ENCODE data around the gene FGD4.
"Not testable (repeated sequence)": the region's sequence is repeated elsewhere in the genome, so short reads cannot be mapped to it uniquely, and the experiment has no call there.

FGD4 gene

GRCh38 chr12:32522331-32523221 lies 123.2 kb downstream of the FGD4 start:
- no peak for DNase-seq (ENCODE audit: low read depth in 2 of 2)

DNA sequence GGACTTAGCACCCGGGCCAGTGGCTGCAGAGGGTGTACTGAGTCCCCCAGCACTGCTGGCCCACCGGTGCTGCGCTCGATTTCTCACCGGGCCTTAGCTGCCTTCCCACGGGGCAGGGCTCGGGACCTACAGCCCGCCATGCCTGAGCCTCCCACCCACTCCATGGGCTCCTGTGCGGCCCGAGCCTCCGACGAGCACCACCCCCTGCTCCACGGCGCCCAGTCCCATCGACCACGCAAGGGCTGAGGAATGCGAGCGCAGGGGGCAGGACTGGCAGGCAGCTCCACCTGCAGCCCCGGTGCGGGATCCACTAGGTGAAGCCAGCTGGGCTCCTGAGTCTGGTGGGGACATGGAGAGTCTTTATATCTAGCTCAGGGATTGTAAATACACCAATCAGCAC lies 126.4 kb downstream of the FGD4 start:
- DNase-seq (ENCODE audit: low read depth in 2 of 2), result not testable (repeated sequence)

DNA sequence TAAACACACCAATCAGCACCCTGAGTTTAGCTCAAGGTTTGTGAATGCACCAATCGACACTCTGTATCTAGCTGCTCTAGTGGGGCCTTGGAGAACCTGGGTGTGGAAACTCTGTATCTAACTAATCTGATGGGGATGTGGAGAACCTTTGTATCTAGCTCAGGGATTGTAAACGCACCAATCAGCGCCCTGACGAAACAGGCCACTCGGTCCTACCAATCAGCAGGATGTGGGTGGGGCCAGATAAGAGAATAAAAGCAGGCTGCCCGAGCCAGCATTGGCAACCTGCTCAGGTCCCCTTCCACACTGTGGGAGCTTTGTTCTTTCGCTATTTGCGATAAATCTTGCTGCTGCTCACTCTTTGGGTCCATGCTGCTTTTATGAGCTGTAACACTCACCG lies 127.0 kb downstream of the FGD4 start:
- DNase-seq (ENCODE audit: low read depth in 2 of 2), result not testable (repeated sequence)

GRCh38 chr12:32532422-32532821 lies 133.1 kb downstream of the FGD4 start:
- DNase-seq (ENCODE audit: low read depth in 2 of 2), result no peak

GRCh38 chr12:32532951-32533350 lies 133.6 kb downstream of the FGD4 start:
- no peak for DNase-seq (ENCODE audit: low read depth in 2 of 2)

DNA sequence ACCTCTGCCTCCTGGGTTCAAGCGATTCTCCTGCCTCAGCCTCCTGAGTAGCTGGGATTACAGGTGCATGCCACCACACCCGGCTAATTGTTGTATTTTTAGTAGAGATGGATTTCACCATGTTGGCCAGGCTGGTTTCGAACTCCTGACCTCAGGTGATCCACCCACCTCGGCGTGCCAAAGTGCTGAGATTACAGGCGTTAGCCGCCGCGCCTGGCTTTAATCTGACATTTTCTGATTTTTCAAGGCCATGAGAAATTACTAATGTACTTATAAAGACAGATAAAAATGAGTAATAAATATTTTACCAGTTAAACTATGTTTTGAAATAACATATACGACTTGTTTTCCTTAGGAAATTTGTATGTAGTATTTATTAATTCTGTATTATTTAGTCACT lies 134.1 kb downstream of the FGD4 start:
- not testable (repeated sequence) for DNase-seq (ENCODE audit: low read depth in 2 of 2)

GRCh38 chr12:32533971-32534590 lies 134.7 kb downstream of the FGD4 start:
- DNase-seq (ENCODE audit: low read depth in 2 of 2), result no peak

GRCh38 chr12:32534698-32535097 lies 135.3 kb downstream of the FGD4 start:
- DNase-seq (ENCODE audit: low read depth in 2 of 2), result no peak

- no peak for DNase-seq (ENCODE audit: low read depth in 2 of 2)
Observed at GRCh38 chr12:32535288-32535999, 136.1 kb downstream of the FGD4 start.

DNA sequence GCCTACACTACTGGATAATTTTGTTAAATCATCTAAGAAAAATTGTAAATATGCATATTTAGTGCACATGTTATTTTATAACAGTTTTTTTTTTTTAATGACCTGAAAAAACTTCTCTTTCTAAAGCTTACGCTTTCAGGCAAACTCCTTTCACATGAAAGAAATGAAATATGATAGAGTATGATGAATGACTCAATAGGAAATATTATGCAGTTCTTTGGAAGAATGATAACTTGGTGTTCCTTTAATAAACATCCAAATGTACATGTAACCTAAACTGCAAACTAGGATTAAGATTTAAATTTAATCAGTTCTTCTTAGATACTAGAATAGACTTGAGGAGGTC lies 136.6 kb downstream of the FGD4 start:
- no peak for DNase-seq (ENCODE audit: low read depth in 2 of 2)

DNA sequence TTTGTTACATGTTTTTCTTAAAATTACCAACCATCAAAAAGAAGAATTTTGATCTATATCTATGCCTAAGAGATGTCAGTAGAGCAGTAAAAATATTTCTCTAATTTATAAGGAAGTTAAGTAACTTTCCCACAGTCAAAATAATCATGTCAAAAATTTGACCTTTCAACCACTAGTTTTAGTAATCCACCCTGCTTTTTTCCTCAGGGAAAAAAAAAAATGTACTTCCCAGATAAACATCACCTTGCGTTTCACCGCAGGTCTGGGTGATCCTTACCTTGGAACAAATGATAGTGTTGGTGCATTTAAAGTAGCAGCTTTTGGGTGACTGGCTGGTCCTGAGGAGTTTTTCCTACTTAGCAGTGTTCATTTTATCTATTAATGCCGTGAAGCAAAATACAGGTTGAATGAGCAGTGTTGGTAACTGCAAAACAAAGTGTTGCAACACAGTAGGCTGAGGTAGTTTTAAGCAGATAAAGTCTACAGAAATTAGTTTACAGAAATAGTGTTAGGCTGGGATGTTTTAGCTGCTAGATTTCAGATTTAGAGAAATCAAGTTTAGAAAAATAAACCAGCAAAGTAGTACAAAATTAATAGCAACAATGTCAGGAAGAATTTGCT lies 142.5 kb downstream of the FGD4 start:
- no peak for DNase-seq (ENCODE audit: low read depth in 2 of 2)

GRCh38 chr12:32542428-32543229 lies 143.3 kb downstream of the FGD4 start:
- DNase-seq (ENCODE audit: low read depth in 2 of 2), result no peak

- DNase-seq (ENCODE audit: low read depth in 2 of 2), result no peak
Observed at GRCh38 chr12:32544893-32545292, 145.5 kb downstream of the FGD4 start.

- no peak for DNase-seq (ENCODE audit: low read depth in 2 of 2)
Observed at GRCh38 chr12:32545413-32545980, 146.1 kb downstream of the FGD4 start.

- no peak for DNase-seq (ENCODE audit: low read depth in 2 of 2)
Observed at GRCh38 chr12:32546272-32546671, 146.9 kb downstream of the FGD4 start.

GRCh38 chr12:32548691-32549281 lies 149.4 kb downstream of the FGD4 start:
- DNase-seq (ENCODE audit: low read depth in 2 of 2), result no peak

DNA sequence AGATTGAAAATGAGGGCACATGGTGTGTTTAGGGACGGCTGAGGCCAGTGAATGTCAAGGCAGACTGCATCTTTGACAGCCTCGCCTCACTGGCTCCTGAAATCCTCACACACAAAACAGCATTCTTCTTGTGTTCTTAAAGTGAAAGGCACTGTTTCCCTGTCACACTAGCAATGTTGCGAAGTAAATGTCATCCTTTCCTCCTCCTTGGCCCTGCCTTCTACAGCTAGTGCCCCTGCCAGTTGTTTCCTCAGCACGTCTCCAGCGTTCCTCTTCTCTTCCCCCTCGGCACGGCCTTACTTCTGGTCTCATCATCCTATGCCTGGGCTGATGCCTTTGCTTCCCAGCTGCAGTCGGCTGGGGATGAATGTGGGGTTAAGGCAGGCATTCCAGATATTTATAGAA lies 150.3 kb downstream of the FGD4 start:
- DNase-seq (ENCODE audit: low read depth in 2 of 2), result no peak

GRCh38 chr12:32551058-32551457 lies 151.7 kb downstream of the FGD4 start:
- DNase-seq (ENCODE audit: low read depth in 2 of 2), result no peak

GRCh38 chr12:32558903-32559302 lies 159.5 kb downstream of the FGD4 start:
- no peak for DNase-seq (ENCODE audit: low read depth in 2 of 2)

DNA sequence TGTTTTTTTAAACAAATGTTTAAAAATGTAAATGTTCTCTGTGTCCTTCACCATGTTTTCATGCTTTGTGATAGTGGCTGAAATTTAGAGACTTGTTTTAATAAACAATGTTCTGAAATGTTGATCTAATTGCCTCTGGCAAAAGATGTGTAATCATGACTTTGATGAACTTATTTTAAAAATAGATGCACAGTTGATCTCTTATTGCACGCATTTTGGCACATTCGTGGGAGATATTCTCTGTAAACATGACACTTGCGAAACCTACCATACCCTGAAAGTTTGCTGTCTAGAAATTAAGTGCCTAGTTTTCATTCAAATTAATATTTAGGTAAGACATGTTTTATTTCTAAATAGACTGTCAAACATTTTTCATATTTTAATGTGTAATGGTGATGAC lies 160.1 kb downstream of the FGD4 start:
- no peak for DNase-seq (ENCODE audit: low read depth in 2 of 2)

- DNase-seq (ENCODE audit: low read depth in 2 of 2), result no peak
Observed at GRCh38 chr12:32560520-32560919, 161.2 kb downstream of the FGD4 start.

Measured in stimulated activated CD4-positive, alpha-beta T cell treated with anti-CD3 and anti-CD28 coated beads, Interleukin-1b, Interleukin-23, amount 100 ng/mL, for 4 hours (primary cell).